DND-41 (cell line): ENCODE data around the gene LARP4B.

ENCODE experiments used
- ATAC-seq: fragments of 200-7000 bp; cut with Tn5 transposase; 3 replicates; pipeline ENCODE4 v1.9.1; 2021; ENCODE audit warnings: low read depth; ENCODE audit not compliant: insufficient read depth
- DNase-seq: peaks from one replicate; pipeline ENCODE4 v3.0.0-alpha.2; 2020
- H2AFZ ChIP-seq: 2 replicates; pipeline ENCODE4 v1.6.0; 2012; ENCODE audit warnings: low read depth, low read length
- H3K27ac ChIP-seq: 2 replicates; pipeline ENCODE4 v1.5.1; 2012; ENCODE audit warnings: low read length, inconsistent platforms
- H3K27me3 ChIP-seq: fragments of 200-600 bp; sonication (generic); 2 replicates; pipeline ENCODE4 v1.6.0; 2012; ENCODE audit warnings: low read length, mild to moderate bottlenecking, inconsistent platforms; ENCODE audit not compliant: insufficient read depth, poor library complexity
- H3K36me3 ChIP-seq: 2 replicates; pipeline ENCODE4 v1.5.1; 2012; ENCODE audit warnings: low read length, inconsistent platforms; ENCODE audit not compliant: insufficient read depth
- H3K4me1 ChIP-seq: 2 replicates; pipeline ENCODE4 v1.5.1; 2012; ENCODE audit warnings: mild to moderate bottlenecking, low read length; ENCODE audit not compliant: insufficient read depth
- H3K4me2 ChIP-seq: 2 replicates; pipeline ENCODE4 v1.6.0; 2012; ENCODE audit warnings: mild to moderate bottlenecking, moderate library complexity, low read length, inconsistent platforms; ENCODE audit not compliant: insufficient read depth
- H3K4me3 ChIP-seq, 2 experiments: fragments of 200-600 bp in 1 of 2; shearing (Covaris generic) in 1 of 2; 2 replicates each; pipeline ENCODE4 v1.5.1; 2012 to 2016; ENCODE audit warnings: inconsistent platforms in 2 of 2, low read length in 2 of 2, mild to moderate bottlenecking in 2 of 2, low read depth in 1 of 2, moderate library complexity in 1 of 2
- H3K79me2 ChIP-seq: 2 replicates; pipeline ENCODE4 v1.6.0; 2012; ENCODE audit warnings: low read length, inconsistent platforms; ENCODE audit not compliant: insufficient read depth
- H3K9ac ChIP-seq: 2 replicates; pipeline ENCODE4 v1.6.0; 2012; ENCODE audit warnings: low read depth, mild to moderate bottlenecking, inconsistent platforms, low read length, moderate library complexity
- H3K9me3 ChIP-seq: 2 replicates; pipeline ENCODE4 v1.5.1; 2012; ENCODE audit warnings: low read length, moderate library complexity, mild to moderate bottlenecking, inconsistent platforms; ENCODE audit not compliant: insufficient read depth, severe bottlenecking
- H4K20me1 ChIP-seq: 2 replicates; pipeline ENCODE4 v1.6.0; 2012; ENCODE audit warnings: low read length; ENCODE audit not compliant: insufficient read depth
- CTCF ChIP-seq: IDR thresholded peaks from 2 replicates; pipeline ENCODE4 v1.5.1; 2012; ENCODE audit warnings: borderline replicate concordance, low read length, moderate library complexity, mild to moderate bottlenecking; ENCODE audit not compliant: poor library complexity, severe bottlenecking; ENCODE audit errors: extremely low read depth
- EZH2 ChIP-seq: IDR thresholded peaks from 3 replicates; pipeline ENCODE4 v1.6.1; 2012; ENCODE audit warnings: borderline replicate concordance, low read depth, mild to moderate bottlenecking, moderate library complexity, low read length, inconsistent platforms; ENCODE audit not compliant: severe bottlenecking

The LARP4B gene

GRCh38 chr10:817371-817770 is 114.1 kb downstream of the LARP4B start:
- peaks cover 14% of the 10 kb centered on the region; the same call in 1 of the 2 replicates for H4K20me1 ChIP-seq
- no peaks in the 10 kb centered on the region for H3K79me2 ChIP-seq
- no peak overlapping the region for H3K27ac ChIP-seq
- no peaks in the 10 kb centered on the region for H3K27me3 ChIP-seq
- H3K9ac ChIP-seq, result no peak overlapping the region
- TF ChIP-seq CTCF (no peak), EZH2 (no peak)
- H3K4me2 ChIP-seq, result no peak overlapping the region
- no peaks in the 10 kb centered on the region for H3K9me3 ChIP-seq
- no peak for DNase-seq
- no peak overlapping the region for H2AFZ ChIP-seq
- H3K36me3 ChIP-seq, result peaks cover 97% of the 10 kb centered on the region
- no peak overlapping the region for H3K4me3 ChIP-seq
- no peak for ATAC-seq
- H3K4me1 ChIP-seq, result 0 out of 2 replicates have a peak, but pooled peaks cover 2% of the 10 kb centered on the region

GRCh38 chr10:816958-817357 is 114.5 kb downstream of the LARP4B start:
- H3K9me3 ChIP-seq, result no peaks in the 10 kb centered on the region
- peaks cover 97% of the 10 kb centered on the region for H3K36me3 ChIP-seq
- H3K4me3 ChIP-seq, result no peak overlapping the region
- no peak for TF ChIP-seq EZH2
- TF ChIP-seq CTCF, result no peak
- no peaks in the 10 kb centered on the region for H3K27me3 ChIP-seq
- ATAC-seq (no peak), DNase-seq (no peak)
- H3K79me2 ChIP-seq, result no peaks in the 10 kb centered on the region
- H4K20me1 ChIP-seq, result peaks cover 11% of the 10 kb centered on the region; the same call in 1 of the 2 replicates
- no peak overlapping the region for H2AFZ ChIP-seq
- no peak overlapping the region for H3K27ac ChIP-seq
- H3K9ac ChIP-seq, result no peak overlapping the region
- no peak overlapping the region for H3K4me2 ChIP-seq
- H3K4me1 ChIP-seq, result 0 out of 2 replicates have a peak, but pooled peaks cover 2% of the 10 kb centered on the region

- no peak overlapping the region; the same call in 1 of the 2 replicates for H3K9ac ChIP-seq
- TF ChIP-seq EZH2 (no peak), CTCF (no peak)
- H3K4me1 ChIP-seq, result 0 out of 2 replicates have a peak, but pooled peaks cover 2% of the 10 kb centered on the region
- H3K79me2 ChIP-seq, result no peaks in the 10 kb centered on the region
- H3K27ac ChIP-seq, result no peak overlapping the region
- no peak for DNase-seq
- no peak overlapping the region for H2AFZ ChIP-seq
- no peak overlapping the region for H3K4me2 ChIP-seq
- no peak for ATAC-seq
- H3K9me3 ChIP-seq, result no peaks in the 10 kb centered on the region
- H4K20me1 ChIP-seq, result peaks cover 7% of the 10 kb centered on the region; the same call in 1 of the 2 replicates
- H3K4me3 ChIP-seq, result no peak overlapping the region
- no peaks in the 10 kb centered on the region for H3K27me3 ChIP-seq
- H3K36me3 ChIP-seq, result peaks cover 96% of the 10 kb centered on the region
These were observed 115.4 kb downstream of the LARP4B start for GRCh38 chr10:816091-816477.
